Mesenchymal stem cell (in vitro differentiated cells and primary cell): ENCODE data around the gene TTC4.

Experiments used
- DNase-seq: peaks from one replicate; pipeline ENCODE4 v3.0.0-alpha.2; 2013
- H2AFZ ChIP-seq: one replicate; pipeline ENCODE4 v1.6.1; 2013; ENCODE audit warnings: low read depth, mild to moderate bottlenecking, control low read depth, inconsistent platforms, low read length, moderate library complexity
- H2AK5ac ChIP-seq: 2 replicates; pipeline ENCODE4 v1.6.1; 2013; ENCODE audit warnings: low read length, moderate library complexity, mild to moderate bottlenecking, inconsistent platforms; ENCODE audit not compliant: severe bottlenecking
- H2BK120ac ChIP-seq: one replicate; pipeline ENCODE4 v1.6.1; 2013; ENCODE audit warnings: low read depth, mild to moderate bottlenecking, inconsistent platforms, low read length, moderate library complexity
- H2BK12ac ChIP-seq, 2 experiments: one replicate each; pipeline ENCODE4 v1.6.1; 2013; ENCODE audit warnings: inconsistent platforms in 2 of 2, low read length in 2 of 2, mild to moderate bottlenecking in 2 of 2, moderate library complexity in 2 of 2, control low read depth in 1 of 2
- H2BK15ac ChIP-seq: one replicate; pipeline ENCODE4 v1.6.1; 2013; ENCODE audit warnings: mild to moderate bottlenecking, low read depth, inconsistent platforms; ENCODE audit not compliant: poor library complexity, severe bottlenecking
- H2BK5ac ChIP-seq: 2 replicates; pipeline ENCODE4 v1.6.1; 2013; ENCODE audit warnings: low read depth, mild to moderate bottlenecking, low read length, control low read depth, inconsistent platforms; ENCODE audit not compliant: poor library complexity, severe bottlenecking
- H3K14ac ChIP-seq, 2 experiments: one replicate each; pipeline ENCODE4 v1.6.1; 2013; ENCODE audit warnings: inconsistent platforms in 2 of 2, low read length in 2 of 2, control low read depth in 1 of 2, mild to moderate bottlenecking in 1 of 2, moderate library complexity in 1 of 2
- H3K18ac ChIP-seq, 2 experiments: one replicate each; pipeline ENCODE4 v1.6.1; 2013; ENCODE audit warnings: inconsistent platforms in 2 of 2, low read length in 2 of 2, control low read depth in 1 of 2, low read depth in 1 of 2, mild to moderate bottlenecking in 1 of 2
- H3K23ac ChIP-seq, 2 experiments: one replicate each; pipeline ENCODE4 v1.6.1; 2013; ENCODE audit warnings: inconsistent platforms in 2 of 2, low read length in 2 of 2, mild to moderate bottlenecking in 2 of 2, moderate library complexity in 2 of 2, control low read depth in 1 of 2
- H3K27ac ChIP-seq: 2 replicates; pipeline ENCODE4 v1.5.1; 2013; ENCODE audit warnings: mild to moderate bottlenecking, moderate library complexity, low read length, control low read depth, inconsistent platforms; ENCODE audit not compliant: poor library complexity, severe bottlenecking
- H3K27me3 ChIP-seq, 2 experiments: 2 replicates each; pipeline versions ENCODE4 v1.6.1 to v1.7.0; 2013; ENCODE audit warnings: low read length in 2 of 2, mild to moderate bottlenecking in 2 of 2, moderate library complexity in 2 of 2, control low read depth in 1 of 2, inconsistent platforms in 1 of 2; ENCODE audit not compliant: control insufficient read depth in 1 of 2, insufficient read depth in 1 of 2
- H3K36me3 ChIP-seq, 2 experiments: 2 replicates each; pipeline versions ENCODE4 v1.6.1 to v1.7.0; 2013; ENCODE audit warnings: low read length in 2 of 2, control low read depth in 1 of 2, inconsistent platforms in 1 of 2, low read depth in 1 of 2, mild to moderate bottlenecking in 1 of 2; ENCODE audit not compliant: insufficient read depth in 2 of 2, control insufficient read depth in 1 of 2
- H3K4ac ChIP-seq, 2 experiments: one replicate each; pipeline ENCODE4 v1.6.1; 2013; ENCODE audit warnings: inconsistent platforms in 2 of 2, low read length in 2 of 2, mild to moderate bottlenecking in 2 of 2, moderate library complexity in 2 of 2, control low read depth in 1 of 2, low read depth in 1 of 2
- H3K4me1 ChIP-seq: 2 replicates; pipeline ENCODE4 v1.6.1; 2013; ENCODE audit warnings: low read depth, low read length, control low read depth; ENCODE audit not compliant: control insufficient read depth, insufficient read depth
- H3K4me2 ChIP-seq: 2 replicates; pipeline ENCODE4 v1.6.1; 2013; ENCODE audit warnings: low read length, mild to moderate bottlenecking, inconsistent platforms; ENCODE audit not compliant: poor library complexity, severe bottlenecking
- H3K4me3 ChIP-seq, 2 experiments: 2 replicates each; pipeline versions ENCODE4 v1.5.1 to v1.7.0; 2013; ENCODE audit warnings: low read length in 2 of 2, mild to moderate bottlenecking in 2 of 2, control low read depth in 1 of 2, low read depth in 1 of 2; ENCODE audit not compliant: insufficient read depth in 1 of 2
- H3K79me1 ChIP-seq: replicated peaks from 2 replicates; pipeline ENCODE4 v1.6.1; 2013; ENCODE audit warnings: mild to moderate bottlenecking, control low read depth, low read length, inconsistent platforms; ENCODE audit not compliant: poor library complexity, severe bottlenecking
- H3K9ac ChIP-seq: 2 replicates; pipeline ENCODE4 v1.7.0; 2013; ENCODE audit warnings: mild to moderate bottlenecking, low read length, moderate library complexity
- H3K9me3 ChIP-seq: 2 replicates; pipeline ENCODE4 v1.7.0; 2013; ENCODE audit warnings: mild to moderate bottlenecking, low read length; ENCODE audit not compliant: control insufficient read depth
- H4K8ac ChIP-seq: one replicate; pipeline ENCODE4 v1.6.1; 2013; ENCODE audit warnings: inconsistent platforms, mild to moderate bottlenecking, low read length, moderate library complexity
- H4K91ac ChIP-seq: one replicate; pipeline ENCODE4 v1.6.1; 2013; ENCODE audit warnings: mild to moderate bottlenecking, low read length, inconsistent platforms
- WGBS: methylation state at CpG from one replicate; pipeline ENCODE4 v1.1.7; 2013; ENCODE audit warnings: mixed read lengths; 5-methylcytosine and 5-hydroxymethylcytosine counted together

Gene TTC4

DNA sequence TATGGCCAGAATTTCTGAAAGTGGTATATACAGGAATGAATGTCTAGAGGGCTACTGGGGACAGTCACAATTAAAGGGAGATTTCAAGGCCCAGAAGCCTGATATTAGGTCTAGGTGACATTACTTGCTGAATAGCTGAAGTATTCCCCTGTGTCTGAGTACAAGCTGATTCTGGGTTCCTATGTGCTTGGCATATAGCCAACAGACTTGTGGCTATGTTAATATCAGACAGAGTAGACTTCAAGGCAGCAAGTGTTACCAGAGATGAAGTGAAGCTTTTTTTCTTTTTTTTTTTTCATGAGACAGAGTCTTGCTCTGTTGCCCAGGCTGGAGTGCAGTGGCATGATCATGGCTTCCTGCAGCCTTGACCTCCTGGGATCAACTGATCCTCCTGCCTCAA lies 8.3 kb downstream of the TTC4 start:
- Histone ChIP-seq H3K9ac (no peak overlapping the region), H4K91ac (no peak overlapping the region), H3K79me1 (peaks cover 3% of the 10 kb centered on the region), H3K14ac (no peak overlapping the region), H3K4me1 (no peaks in the 10 kb centered on the region), H3K36me3 (peaks cover 14 to 98% of the 10 kb centered on the region in 2 experiments), H3K27me3 (no peaks in the 10 kb centered on the region), H2BK120ac (no peak overlapping the region), H2AK5ac (no peak overlapping the region), H3K4me2 (no peak overlapping the region), H3K18ac (no peak overlapping the region), H3K9me3 (peaks cover 3% of the 10 kb centered on the region), H4K8ac (no peak overlapping the region), H3K4me3 (no peak overlapping the region), H2AFZ (no peak overlapping the region), H2BK12ac (no peak overlapping the region), H3K27ac (no peak overlapping the region), H2BK15ac (no peak overlapping the region), H3K23ac (no peak overlapping the region), H2BK5ac (no peak overlapping the region), H3K4ac (no peak overlapping the region)
- no peak for DNase-seq

GRCh38 chr1:54724771-54725170 lies 9.1 kb downstream of the TTC4 start:
- Histone ChIP-seq H4K8ac (no peak overlapping the region), H3K4me2 (no peak overlapping the region), H3K27ac (no peak overlapping the region), H2AFZ (no peak overlapping the region), H2BK15ac (no peak overlapping the region), H3K23ac (no peak overlapping the region), H3K36me3 (peaks cover 13 to 97% of the 10 kb centered on the region in 2 experiments), H2BK120ac (no peak overlapping the region), H3K14ac (no peak overlapping the region), H3K4me3 (no peak overlapping the region), H3K79me1 (peaks cover 1% of the 10 kb centered on the region), H3K18ac (no peak overlapping the region), H3K4ac (no peak overlapping the region), H2AK5ac (no peak overlapping the region), H2BK5ac (no peak overlapping the region), H3K9me3 (peaks cover 3% of the 10 kb centered on the region), H2BK12ac (no peak overlapping the region), H3K4me1 (no peaks in the 10 kb centered on the region), H4K91ac (no peak overlapping the region), H3K27me3 (no peaks in the 10 kb centered on the region), H3K9ac (no peak overlapping the region)
- 100% methylated on average over 1 of the region's 1 CpG for WGBS
- no peak for DNase-seq

DNA sequence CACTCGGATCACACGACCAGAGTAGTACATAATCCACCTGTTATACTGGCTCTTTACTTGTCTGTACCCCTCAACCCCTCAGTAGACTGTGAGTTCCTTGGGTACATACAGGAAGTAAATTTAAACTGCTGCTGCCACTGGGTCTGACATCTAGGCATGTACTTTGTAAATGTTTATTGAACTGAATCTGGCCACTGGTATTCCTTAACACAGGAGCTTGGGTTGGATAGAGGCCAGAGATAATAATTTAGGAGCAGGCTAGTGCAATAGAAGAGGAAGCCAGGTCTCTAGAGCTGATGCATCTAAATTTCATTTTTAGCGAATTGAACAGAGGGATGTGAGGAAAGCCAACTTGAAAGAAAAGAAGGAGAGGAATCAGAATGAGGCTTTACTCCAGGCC lies 12.4 kb downstream of the TTC4 start:
- Histone ChIP-seq H3K79me1 (peaks cover 3% of the 10 kb centered on the region), H2BK15ac (no peak overlapping the region), H3K36me3 (peaks cover 21 to 97% of the 10 kb centered on the region in 2 experiments), H3K9ac (no peak overlapping the region), H2BK5ac (no peak overlapping the region), H3K27ac (no peak overlapping the region), H3K4me1 (no peaks in the 10 kb centered on the region), H3K14ac (no peak overlapping the region), H3K23ac (no peak overlapping the region), H4K8ac (no peak overlapping the region), H3K4ac (no peak overlapping the region), H3K4me3 (no peak overlapping the region), H3K9me3 (peaks cover 3% of the 10 kb centered on the region), H2BK12ac (no peak overlapping the region), H2AK5ac (no peak overlapping the region), H2AFZ (no peak overlapping the region), H3K27me3 (no peaks in the 10 kb centered on the region), H2BK120ac (no peak overlapping the region), H3K4me2 (no peak overlapping the region), H4K91ac (no peak overlapping the region), H3K18ac (no peak overlapping the region)
- WGBS = 88% methylated on average over 3 of the region's 3 CpGs
- no peak for DNase-seq

DNA sequence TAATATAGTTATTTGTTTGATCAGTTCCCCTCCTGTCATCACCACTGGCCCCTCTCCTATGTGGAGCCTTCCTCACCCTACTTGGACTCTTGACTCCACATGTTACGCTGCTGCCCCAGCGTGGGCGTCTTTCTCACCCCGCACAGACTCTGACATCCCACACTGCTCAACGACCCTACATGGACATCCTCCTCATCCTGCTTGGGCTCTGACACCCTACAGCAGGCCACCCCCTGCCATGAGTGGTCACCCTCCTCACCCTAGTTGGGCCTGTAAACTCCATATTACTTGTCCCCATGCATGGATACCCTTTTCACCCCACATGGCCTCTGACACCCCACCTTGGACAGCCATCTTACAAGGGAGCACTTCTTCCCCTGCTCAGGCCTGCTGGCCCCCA lies 21.0 kb downstream of the TTC4 start:
- no peaks in the 10 kb centered on the region for H3K27me3 ChIP-seq

More for the DNA sequence above, 21.0 kb downstream of the TTC4 start:
- no peak overlapping the region for H4K8ac ChIP-seq
- peaks cover 7% of the 10 kb centered on the region for H3K79me1 ChIP-seq
- no peak overlapping the region for H2BK120ac ChIP-seq
- no peak overlapping the region for H2AFZ ChIP-seq
- no peak overlapping the region for H3K9ac ChIP-seq
- no peak overlapping the region for H3K18ac ChIP-seq
- H4K91ac ChIP-seq = no peak overlapping the region
- H3K36me3 ChIP-seq = peaks cover 42 to 92% of the 10 kb centered on the region in 2 experiments
- no peak overlapping the region for H3K27ac ChIP-seq
- H3K14ac ChIP-seq = no peak overlapping the region
- H2BK12ac ChIP-seq = no peak overlapping the region
- no peak overlapping the region for H3K4me3 ChIP-seq
- H2AK5ac ChIP-seq = no peak overlapping the region
- 95% methylated on average over 5 of the region's 5 CpGs for WGBS
- no peak overlapping the region for H3K4ac ChIP-seq
- no peak overlapping the region for H2BK5ac ChIP-seq
- no peak overlapping the region for H2BK15ac ChIP-seq
- no peak overlapping the region for H3K4me2 ChIP-seq
- no peaks in the 10 kb centered on the region for H3K4me1 ChIP-seq
- no peaks in the 10 kb centered on the region for H3K9me3 ChIP-seq
- no peak for DNase-seq
- no peak overlapping the region for H3K23ac ChIP-seq
